Measurements from ENCODE around the gene ZNF670.

DNA sequence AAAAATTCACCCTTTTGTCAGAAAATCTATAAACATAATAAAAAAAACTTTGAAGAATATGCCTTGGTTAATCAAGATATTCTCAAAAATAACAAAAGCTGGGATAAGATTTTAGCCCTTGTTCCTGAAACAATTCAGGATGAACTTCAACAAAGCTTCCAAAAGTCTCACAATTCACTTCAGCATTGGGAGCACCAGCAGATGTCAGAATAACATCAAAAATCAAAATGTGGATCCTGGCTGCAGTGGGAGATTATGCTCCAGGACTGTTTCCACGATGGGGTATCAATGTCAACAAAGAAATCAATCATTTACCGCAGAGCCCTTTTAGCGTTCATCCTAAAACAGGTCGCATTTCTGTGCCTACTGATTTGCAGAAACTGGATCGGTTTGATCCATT is 35.2 kb downstream of the ZNF670 start:
- TF ChIP-seq, protein P1, sequence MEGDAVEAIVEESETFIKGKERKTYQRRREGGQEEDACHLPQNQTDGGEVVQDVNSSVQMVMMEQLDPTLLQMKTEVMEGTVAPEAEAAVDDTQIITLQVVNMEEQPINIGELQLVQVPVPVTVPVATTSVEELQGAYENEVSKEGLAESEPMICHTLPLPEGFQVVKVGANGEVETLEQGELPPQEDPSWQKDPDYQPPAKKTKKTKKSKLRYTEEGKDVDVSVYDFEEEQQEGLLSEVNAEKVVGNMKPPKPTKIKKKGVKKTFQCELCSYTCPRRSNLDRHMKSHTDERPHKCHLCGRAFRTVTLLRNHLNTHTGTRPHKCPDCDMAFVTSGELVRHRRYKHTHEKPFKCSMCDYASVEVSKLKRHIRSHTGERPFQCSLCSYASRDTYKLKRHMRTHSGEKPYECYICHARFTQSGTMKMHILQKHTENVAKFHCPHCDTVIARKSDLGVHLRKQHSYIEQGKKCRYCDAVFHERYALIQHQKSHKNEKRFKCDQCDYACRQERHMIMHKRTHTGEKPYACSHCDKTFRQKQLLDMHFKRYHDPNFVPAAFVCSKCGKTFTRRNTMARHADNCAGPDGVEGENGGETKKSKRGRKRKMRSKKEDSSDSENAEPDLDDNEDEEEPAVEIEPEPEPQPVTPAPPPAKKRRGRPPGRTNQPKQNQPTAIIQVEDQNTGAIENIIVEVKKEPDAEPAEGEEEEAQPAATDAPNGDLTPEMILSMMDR (IDR thresholded peaks at IDR 0.05; ENCODE audit: low read depth, low read length, missing input control) = no peak
- no peak for TF ChIP-seq TAF1 (conservative IDR thresholded peaks at IDR 0.05)
- TF ChIP-seq, protein P2, sequence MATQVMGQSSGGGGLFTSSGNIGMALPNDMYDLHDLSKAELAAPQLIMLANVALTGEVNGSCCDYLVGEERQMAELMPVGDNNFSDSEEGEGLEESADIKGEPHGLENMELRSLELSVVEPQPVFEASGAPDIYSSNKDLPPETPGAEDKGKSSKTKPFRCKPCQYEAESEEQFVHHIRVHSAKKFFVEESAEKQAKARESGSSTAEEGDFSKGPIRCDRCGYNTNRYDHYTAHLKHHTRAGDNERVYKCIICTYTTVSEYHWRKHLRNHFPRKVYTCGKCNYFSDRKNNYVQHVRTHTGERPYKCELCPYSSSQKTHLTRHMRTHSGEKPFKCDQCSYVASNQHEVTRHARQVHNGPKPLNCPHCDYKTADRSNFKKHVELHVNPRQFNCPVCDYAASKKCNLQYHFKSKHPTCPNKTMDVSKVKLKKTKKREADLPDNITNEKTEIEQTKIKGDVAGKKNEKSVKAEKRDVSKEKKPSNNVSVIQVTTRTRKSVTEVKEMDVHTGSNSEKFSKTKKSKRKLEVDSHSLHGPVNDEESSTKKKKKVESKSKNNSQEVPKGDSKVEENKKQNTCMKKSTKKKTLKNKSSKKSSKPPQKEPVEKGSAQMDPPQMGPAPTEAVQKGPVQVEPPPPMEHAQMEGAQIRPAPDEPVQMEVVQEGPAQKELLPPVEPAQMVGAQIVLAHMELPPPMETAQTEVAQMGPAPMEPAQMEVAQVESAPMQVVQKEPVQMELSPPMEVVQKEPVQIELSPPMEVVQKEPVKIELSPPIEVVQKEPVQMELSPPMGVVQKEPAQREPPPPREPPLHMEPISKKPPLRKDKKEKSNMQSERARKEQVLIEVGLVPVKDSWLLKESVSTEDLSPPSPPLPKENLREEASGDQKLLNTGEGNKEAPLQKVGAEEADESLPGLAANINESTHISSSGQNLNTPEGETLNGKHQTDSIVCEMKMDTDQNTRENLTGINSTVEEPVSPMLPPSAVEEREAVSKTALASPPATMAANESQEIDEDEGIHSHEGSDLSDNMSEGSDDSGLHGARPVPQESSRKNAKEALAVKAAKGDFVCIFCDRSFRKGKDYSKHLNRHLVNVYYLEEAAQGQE (IDR thresholded peaks at IDR 0.05) = no peak
- no peak for TF ChIP-seq RXRA (IDR thresholded peaks at IDR 0.05)
- TF ChIP-seq NR2F2 (IDR thresholded peaks at IDR 0.05) = no peak

All from liver (tissue), 3 donors.